ENCODE results near the gene PHYHD1. TPM values are rescaled to one million over a fixed set of nuclear protein-coding genes. Genes with fewer than 3 reads are reported as not detected.
A peak's percentile ranks its signal among the peaks of the same experiment; 100 is the strongest.
"Not testable (repeated sequence)": the region's sequence is repeated elsewhere in the genome, so short reads cannot be mapped to it uniquely, and the experiment has no call there.

PHYHD1 gene
- total RNA-seq, 2 donors from 2014 or later, result 1.1 to 1.9 TPM

- Mint-ChIP-seq H3K36me3 (ENCODE audit: insufficient read depth in 2 of 2) (peaks cover 0 to 5% of the 10 kb centered on the region in 2 donors), H3K4me1 (ENCODE audit: low read depth) (peaks cover 19% of the 10 kb centered on the region), H3K9me3 (no peaks in the 10 kb centered on the region), H3K27me3 (ENCODE audit: low read depth) (no peaks in the 10 kb centered on the region), H3K4me3 (no peak overlapping the region), H3K27ac (no peak overlapping the region)
- no peak for DNase-seq
- ATAC-seq (replicated peaks in 1 of 2), result peak in 1 of 2 donors; percentile 7
Observed at GRCh38 chr9:128940946-128941755, 20.4 kb downstream of the PHYHD1 start.

- ATAC-seq (replicated peaks in 1 of 2), result no peak
- no peaks in the 10 kb centered on the region for H3K27me3 Mint-ChIP-seq (ENCODE audit: low read depth)
- H3K27ac Mint-ChIP-seq, result no peak overlapping the region
- DNase-seq, result no peak
- H3K36me3 Mint-ChIP-seq (ENCODE audit: insufficient read depth in 2 of 2), result peaks cover 5 to 8% of the 10 kb centered on the region in 2 donors
- H3K9me3 Mint-ChIP-seq, result no peaks in the 10 kb centered on the region
- no peak overlapping the region for H3K4me3 Mint-ChIP-seq
- H3K4me1 Mint-ChIP-seq (ENCODE audit: low read depth), result peaks cover 41% of the 10 kb centered on the region
Observed at GRCh38 chr9:128943832-128944620, 23.2 kb downstream of the PHYHD1 start.

GRCh38 chr9:128944966-128945365, 24.2 kb downstream of the PHYHD1 start:
- not testable (repeated sequence) for DNase-seq; H3K9me3 Mint-ChIP-seq; H3K27ac Mint-ChIP-seq; H3K36me3 Mint-ChIP-seq (ENCODE audit: insufficient read depth in 2 of 2); ATAC-seq (replicated peaks in 1 of 2); H3K4me3 Mint-ChIP-seq; H3K27me3 Mint-ChIP-seq (ENCODE audit: low read depth)
- peaks cover 47% of the 10 kb centered on the region for H3K4me1 Mint-ChIP-seq (ENCODE audit: low read depth)

DNA sequence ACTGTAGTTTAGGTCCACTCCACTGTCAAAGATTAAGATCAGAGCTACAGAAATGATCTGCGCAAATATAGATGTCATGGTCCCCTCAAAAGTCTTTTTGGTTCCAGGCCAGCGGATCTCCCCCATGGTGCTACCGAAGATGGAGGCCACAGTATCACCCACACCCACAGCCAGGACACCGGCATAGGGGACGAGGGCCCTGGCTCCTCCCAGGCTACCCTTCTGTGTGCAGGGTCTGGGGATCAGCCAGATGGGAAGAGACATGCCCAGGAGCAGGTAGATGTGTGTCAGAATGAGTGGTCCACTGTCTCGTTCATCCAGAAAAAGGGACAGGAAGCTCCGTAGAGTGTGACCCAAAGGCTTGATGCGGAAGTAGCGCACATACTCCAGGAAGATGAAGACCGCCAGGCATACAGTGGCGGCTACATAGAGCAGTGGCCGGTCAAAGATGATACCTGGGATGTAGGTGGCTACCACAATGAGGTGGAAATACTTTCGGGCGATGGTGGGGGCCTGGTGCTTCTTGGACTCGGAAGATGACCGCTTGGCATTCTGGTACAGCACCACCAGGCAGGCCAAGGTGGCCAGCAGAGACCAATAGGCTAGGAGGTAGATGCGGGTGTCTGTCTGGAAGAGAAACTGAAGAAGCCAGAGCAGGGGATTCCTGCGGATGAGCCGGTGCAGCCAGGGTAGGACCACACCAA, 25.2 kb downstream of the PHYHD1 start:
- ATAC-seq (replicated peaks in 1 of 2), result no peak
- Mint-ChIP-seq H3K36me3 (ENCODE audit: insufficient read depth in 2 of 2) (peaks cover 5 to 11% of the 10 kb centered on the region in 2 donors), H3K4me3 (peak overlapping the region; percentile 96 to 97), H3K27ac (peak overlapping the region; percentile 77), H3K4me1 (ENCODE audit: low read depth) (peaks cover 49% of the 10 kb centered on the region), H3K27me3 (ENCODE audit: low read depth) (no peaks in the 10 kb centered on the region), H3K9me3 (no peaks in the 10 kb centered on the region)
- no peak for DNase-seq

GRCh38 chr9:128946571-128947276, 25.9 kb downstream of the PHYHD1 start:
- peaks cover 5 to 11% of the 10 kb centered on the region in 2 donors for H3K36me3 Mint-ChIP-seq (ENCODE audit: insufficient read depth in 2 of 2)
- DNase-seq, result no peak
- peaks cover 57% of the 10 kb centered on the region for H3K4me1 Mint-ChIP-seq (ENCODE audit: low read depth)
- H3K27ac Mint-ChIP-seq, result peak overlapping the region; percentile 95
- H3K27me3 Mint-ChIP-seq (ENCODE audit: low read depth), result no peaks in the 10 kb centered on the region
- no peaks in the 10 kb centered on the region for H3K9me3 Mint-ChIP-seq
- no peak for ATAC-seq (replicated peaks in 1 of 2)
- peak overlapping the region; percentile 96 to 97 for H3K4me3 Mint-ChIP-seq

GRCh38 chr9:128947277-128947526, 26.4 kb downstream of the PHYHD1 start:
- Mint-ChIP-seq H3K36me3 (ENCODE audit: insufficient read depth in 2 of 2) (peaks cover 5 to 13% of the 10 kb centered on the region in 2 donors), H3K27me3 (ENCODE audit: low read depth) (no peaks in the 10 kb centered on the region), H3K4me1 (ENCODE audit: low read depth) (peaks cover 57% of the 10 kb centered on the region), H3K9me3 (no peaks in the 10 kb centered on the region), H3K27ac (peak overlapping the region; percentile 95), H3K4me3 (peak overlapping the region; percentile 96 to 97)
- ATAC-seq (replicated peaks in 1 of 2), result peak in 1 of 2 donors; percentile 28
- DNase-seq, result no peak

DNA sequence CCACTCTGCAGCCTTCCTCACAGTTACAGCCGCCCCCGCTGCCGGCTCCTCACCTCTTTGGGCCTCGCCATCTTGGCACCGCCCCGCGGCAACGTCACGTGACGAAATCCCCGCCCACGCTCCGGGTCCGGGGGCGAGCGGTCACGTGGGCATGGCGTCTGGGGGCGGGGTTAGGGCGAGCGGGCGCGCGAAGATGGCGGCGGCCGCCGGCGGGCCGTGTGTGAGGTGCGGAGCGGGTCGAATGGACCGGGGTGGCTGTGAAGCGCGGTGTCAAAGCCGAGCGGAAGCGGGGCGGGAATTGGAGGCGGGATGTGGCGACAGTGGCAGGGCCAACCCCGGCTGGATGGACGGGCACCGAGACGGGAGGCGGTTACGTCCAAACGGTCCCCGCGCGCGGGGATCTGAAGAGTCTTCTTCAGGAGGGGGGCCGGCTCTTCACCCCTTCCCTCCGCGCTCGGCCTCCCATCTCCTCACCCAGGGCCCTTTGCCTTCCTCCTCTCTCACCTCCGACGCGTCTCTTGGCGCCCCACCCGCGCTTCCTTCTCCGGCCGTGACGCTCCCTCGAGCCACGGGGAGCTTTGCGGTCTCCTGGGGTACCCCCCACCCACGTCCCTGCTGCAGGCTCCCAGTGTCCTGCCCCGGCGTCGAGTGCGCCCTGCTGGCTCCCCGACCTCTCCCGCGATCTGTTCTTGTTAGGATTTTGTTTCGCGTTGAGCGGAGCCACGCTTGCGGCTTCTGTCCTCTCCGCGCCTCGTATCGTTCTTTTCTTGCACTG, 26.9 kb downstream of the PHYHD1 start, which contains the start of the genes DOLK and NUP188:
DOLK (minus strand) TSS at position 77 of the 775 bp plus-strand sequence. CDS start 300 bp downstream, outside the sequence.
NUP188 (plus strand) TSS at position 173 of the 775 bp plus-strand sequence; CDS start at position 194, 21 bp downstream.
- Mint-ChIP-seq H3K36me3 (ENCODE audit: insufficient read depth in 2 of 2) (peaks cover 5 to 14% of the 10 kb centered on the region in 2 donors), H3K9me3 (no peaks in the 10 kb centered on the region), H3K4me1 (ENCODE audit: low read depth) (peaks cover 57% of the 10 kb centered on the region), H3K27me3 (ENCODE audit: low read depth) (no peaks in the 10 kb centered on the region), H3K27ac (peak within 1 kb of the TSS; percentile 95), H3K4me3 (peak within 1 kb of the TSS; percentile 96 to 97)
- ATAC-seq (replicated peaks in 1 of 2), result peak; percentile 88
- DNase-seq, result peak; percentile 99 to 100

DNA sequence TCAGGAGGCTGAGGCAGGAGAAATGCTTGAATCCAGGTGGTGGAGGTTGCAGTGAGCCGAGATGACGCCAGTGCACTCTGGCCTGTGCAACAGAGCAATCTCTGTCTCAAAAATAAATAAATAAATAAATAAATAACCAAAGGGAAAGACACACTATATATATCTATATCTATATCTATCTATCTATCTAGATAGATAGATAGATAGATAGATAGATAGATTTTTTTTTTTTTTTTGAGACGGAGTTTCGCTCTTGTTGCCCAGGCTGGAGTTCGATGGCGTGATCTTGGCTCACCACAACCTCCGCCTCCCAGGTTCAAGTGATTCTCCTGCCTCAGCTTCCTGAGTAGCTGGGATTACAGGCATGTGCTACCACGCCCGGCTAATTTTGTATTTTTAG, 40.6 kb downstream of the PHYHD1 start:
- H3K27me3 Mint-ChIP-seq (ENCODE audit: low read depth); H3K9me3 Mint-ChIP-seq; ATAC-seq (replicated peaks in 1 of 2); DNase-seq; H3K4me1 Mint-ChIP-seq (ENCODE audit: low read depth); H3K4me3 Mint-ChIP-seq; H3K27ac Mint-ChIP-seq: not testable (repeated sequence)
- peaks cover 3 to 21% of the 10 kb centered on the region in 2 donors for H3K36me3 Mint-ChIP-seq (ENCODE audit: insufficient read depth in 2 of 2)

DNA sequence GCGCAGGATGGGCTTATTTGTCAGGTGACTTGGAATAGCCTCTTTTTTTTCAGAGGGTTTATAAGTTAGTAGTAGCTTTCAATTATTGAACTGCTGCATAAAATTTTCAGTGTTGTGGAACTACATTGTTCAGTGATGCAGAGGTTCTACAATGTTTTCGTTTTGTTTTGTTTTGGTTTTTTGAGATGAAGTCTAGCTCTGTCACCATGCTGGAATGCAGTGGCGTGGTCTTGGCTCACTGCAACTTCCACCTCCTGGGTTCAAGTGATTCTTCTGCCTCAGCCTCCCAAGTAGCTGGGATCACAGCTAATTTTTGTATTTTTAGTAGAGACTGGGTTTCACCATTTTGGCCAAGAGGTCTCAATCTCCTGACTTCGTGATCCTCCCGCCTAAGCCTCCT, 48.7 kb downstream of the PHYHD1 start:
- no peak for DNase-seq
- peaks cover 9 to 21% of the 10 kb centered on the region in 2 donors for H3K36me3 Mint-ChIP-seq (ENCODE audit: insufficient read depth in 2 of 2)
- no peaks in the 10 kb centered on the region for H3K4me1 Mint-ChIP-seq (ENCODE audit: low read depth)
- ATAC-seq (replicated peaks in 1 of 2), result no peak
- H3K9me3 Mint-ChIP-seq, result no peaks in the 10 kb centered on the region
- no peak overlapping the region for H3K27ac Mint-ChIP-seq
- no peak overlapping the region for H3K4me3 Mint-ChIP-seq
- no peaks in the 10 kb centered on the region for H3K27me3 Mint-ChIP-seq (ENCODE audit: low read depth)

DNA sequence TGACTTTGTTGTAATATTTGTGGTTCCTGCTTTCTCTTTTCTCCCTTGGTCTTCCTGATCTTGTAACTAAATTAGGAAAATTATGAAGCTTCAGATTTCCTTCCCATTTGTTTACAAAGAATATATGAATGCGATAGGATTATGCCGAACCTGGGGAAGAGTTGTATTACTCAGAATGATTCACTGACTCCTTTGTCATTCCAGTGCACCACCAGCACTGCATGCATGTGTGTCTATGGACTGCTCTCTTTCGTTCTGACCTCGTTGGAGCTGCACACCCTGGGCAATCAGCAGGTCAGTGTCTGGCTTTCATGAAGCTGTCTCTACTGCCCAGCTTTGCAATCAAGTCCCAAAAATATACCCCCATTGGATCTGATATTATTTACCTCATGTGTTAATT, 52.2 kb downstream of the PHYHD1 start:
- H3K4me3 Mint-ChIP-seq, result no peak overlapping the region
- H3K9me3 Mint-ChIP-seq, result no peaks in the 10 kb centered on the region
- no peak for ATAC-seq (replicated peaks in 1 of 2)
- H3K36me3 Mint-ChIP-seq (ENCODE audit: insufficient read depth in 2 of 2), result peaks cover 8 to 28% of the 10 kb centered on the region in 2 donors
- H3K27me3 Mint-ChIP-seq (ENCODE audit: low read depth), result no peaks in the 10 kb centered on the region
- DNase-seq, result no peak
- no peaks in the 10 kb centered on the region for H3K4me1 Mint-ChIP-seq (ENCODE audit: low read depth)
- H3K27ac Mint-ChIP-seq, result peak overlapping the region; percentile 20

DNA sequence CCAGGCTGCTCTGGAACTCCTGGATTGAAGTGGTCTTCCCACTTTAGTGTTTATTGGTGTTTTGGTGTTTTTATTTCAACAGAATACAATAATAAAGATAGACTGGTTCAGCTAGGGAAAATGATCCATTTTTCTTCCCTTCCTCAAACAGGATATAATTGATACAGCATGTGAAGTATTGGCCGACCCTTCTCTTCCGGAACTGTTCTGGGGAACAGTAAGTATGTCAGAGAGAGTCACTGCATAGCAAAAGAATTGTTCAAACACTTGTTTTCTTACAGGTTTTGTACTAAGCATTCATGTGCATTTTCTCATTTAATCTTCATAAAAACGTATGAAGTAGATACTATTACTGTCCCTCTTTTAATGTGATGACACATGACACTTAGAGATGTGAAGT, 58.3 kb downstream of the PHYHD1 start:
- Mint-ChIP-seq H3K27me3 (ENCODE audit: low read depth) (no peaks in the 10 kb centered on the region), H3K36me3 (ENCODE audit: insufficient read depth in 2 of 2) (peaks cover 7 to 39% of the 10 kb centered on the region in 2 donors), H3K4me1 (ENCODE audit: low read depth) (no peaks in the 10 kb centered on the region), H3K9me3 (no peaks in the 10 kb centered on the region), H3K4me3 (no peak overlapping the region), H3K27ac (no peak overlapping the region)
- DNase-seq (no peak), ATAC-seq (replicated peaks in 1 of 2) (no peak)

GRCh38 chr9:128983536-128983935, 62.8 kb downstream of the PHYHD1 start:
- Mint-ChIP-seq H3K4me3 (no peak overlapping the region), H3K27me3 (ENCODE audit: low read depth) (no peaks in the 10 kb centered on the region), H3K27ac (no peak overlapping the region), H3K9me3 (no peaks in the 10 kb centered on the region), H3K36me3 (ENCODE audit: insufficient read depth in 2 of 2) (peaks cover 13 to 47% of the 10 kb centered on the region in 2 donors), H3K4me1 (ENCODE audit: low read depth) (no peaks in the 10 kb centered on the region)
- ATAC-seq (replicated peaks in 1 of 2) (no peak), DNase-seq (no peak)
